Testis (tissue), 3 donors: ENCODE data around the gene KCP. TPM values are rescaled to one million over a fixed set of nuclear protein-coding genes. Genes with fewer than 3 reads are reported as not detected.

ENCODE experiments used
- DNase-seq: peaks from one replicate; pipeline ENCODE4 v3.0.0-alpha.2; 2019
- H3K27ac ChIP-seq, 2 donors: fragments of 200-600 bp; sonication (generic); one replicate each; pipeline ENCODE4 v1.5.1; 2019
- H3K27me3 ChIP-seq: fragments of 200-600 bp; sonication (generic); one replicate; pipeline ENCODE4 v1.5.1; 2019
- H3K36me3 ChIP-seq: fragments of 200-600 bp; sonication (generic); one replicate; pipeline ENCODE4 v1.5.1; 2017; ENCODE audit warnings: low read depth; ENCODE audit errors: missing control alignments
- H3K4me1 ChIP-seq: fragments of 200-600 bp; sonication (generic); one replicate; pipeline ENCODE4 v1.5.1; 2019
- H3K4me3 ChIP-seq, 2 donors: fragments of 200-600 bp; sonication (generic); one replicate each; pipeline ENCODE4 v1.5.1; 2017 to 2019
- H3K9me3 ChIP-seq: fragments of 200-600 bp; sonication (generic); one replicate; pipeline ENCODE4 v1.5.1; 2017
- POLR2A ChIP-seq: fragments of 450-650 bp; IDR thresholded peaks from one replicate; pipeline ENCODE4 v1.6.1; 2017; ENCODE audit warnings: antibody characterized with exemption, mild to moderate bottlenecking, moderate library complexity
- WGBS, 2 donors: methylation state at CpG; one replicate each; pipeline ENCODE4 v1.1.5; 2018; 5-methylcytosine and 5-hydroxymethylcytosine counted together
- intact Hi-C: fragments of 100-400 bp; cut with DNase I; formaldehyde crosslinking; loops from one replicate; pipeline ENCODE4 v1.15.1; 2023; ENCODE audit warnings: low total_unique reads
- polyA plus RNA-seq: library from polyadenylated mRNA; stranded (reverse); fragments of 350-450 nt; fragmentation: Illumina TruSeq; extraction: RNeasy Lipid Tissue Mini Kit (QIAGEN cat#74804); gene quantifications from one replicate; pipeline ENCODE4 v1.2.3, GENCODE V29; 2014; ENCODE audit warnings: low read depth, low replicate concordance; ENCODE audit not compliant: insufficient read depth
- total RNA-seq, 2 donors: library from RNA; depleted of rRNA; stranded (reverse); fragments of >200 nt; gene quantifications; one replicate each; pipeline ENCODE4 v1.2.3, GENCODE V29; 2016
- TF ChIP-seq, protein P1 (sequence below), 3 experiments: fragments of 450-650 bp in 2 of 3; fragments of 200-600 bp in 1 of 3; sonication (generic) in 1 of 3; IDR thresholded peaks; one replicate each; pipeline ENCODE4 v1.5.1; 2016 to 2019; ENCODE audit warnings: antibody characterized with exemption in 3 of 3, mild to moderate bottlenecking in 2 of 3, moderate library complexity in 1 of 3

Gene KCP
- total and polyA plus RNA-seq, 3 donors from 2014 or later, result 0.68 to 1.4 (median 1.2) TPM

- DNase-seq, result no peak
- H3K27ac ChIP-seq, result no peak overlapping the region
- intact Hi-C loops, result no loop called here
Observed at GRCh38 chr7:128840326-128841170, 70.0 kb downstream of the KCP start.

DNA sequence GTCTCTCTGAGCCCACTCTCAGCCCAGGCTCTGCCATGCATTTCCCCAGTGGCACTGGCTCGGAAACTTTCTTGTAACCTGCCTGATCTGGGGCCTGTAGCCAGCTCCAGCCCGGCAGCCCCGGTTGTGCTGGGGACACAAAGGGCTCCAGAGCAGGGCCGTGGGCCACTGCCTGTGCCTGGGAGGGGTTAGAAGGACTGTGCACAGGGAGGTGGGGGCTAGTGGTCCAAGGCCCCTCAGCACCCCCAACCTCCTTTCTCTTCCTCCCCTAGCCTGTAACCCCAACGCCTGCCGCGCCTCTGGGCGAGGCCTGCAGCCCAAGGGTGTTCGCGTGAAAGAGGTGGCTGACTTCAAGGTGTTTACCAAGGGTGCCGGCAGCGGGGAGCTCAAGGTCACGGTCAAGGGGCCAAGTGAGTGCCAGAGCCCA lies 70.7 kb downstream of the KCP start:
- WGBS, 2 donors, result 90 to 91% methylated on average over 9 to 13 of the region's 13 CpGs
- no peak for TF ChIP-seq POLR2A
- no peak for DNase-seq
- no peaks in the 10 kb centered on the region for H3K27me3 ChIP-seq
- no peak overlapping the region for H3K4me3 ChIP-seq
- no peak overlapping the region for H3K27ac ChIP-seq
- intact Hi-C loops, result no loop called here
- no peaks in the 10 kb centered on the region for H3K36me3 ChIP-seq
- no peaks in the 10 kb centered on the region for H3K4me1 ChIP-seq
- no peaks in the 10 kb centered on the region for H3K9me3 ChIP-seq

More at GRCh38 chr7:128840326-128841170, 70.0 kb downstream of the KCP start:
- no peaks in the 10 kb centered on the region for H3K9me3 ChIP-seq
- H3K4me3 ChIP-seq, result no peak overlapping the region
- TF ChIP-seq, protein P1, sequence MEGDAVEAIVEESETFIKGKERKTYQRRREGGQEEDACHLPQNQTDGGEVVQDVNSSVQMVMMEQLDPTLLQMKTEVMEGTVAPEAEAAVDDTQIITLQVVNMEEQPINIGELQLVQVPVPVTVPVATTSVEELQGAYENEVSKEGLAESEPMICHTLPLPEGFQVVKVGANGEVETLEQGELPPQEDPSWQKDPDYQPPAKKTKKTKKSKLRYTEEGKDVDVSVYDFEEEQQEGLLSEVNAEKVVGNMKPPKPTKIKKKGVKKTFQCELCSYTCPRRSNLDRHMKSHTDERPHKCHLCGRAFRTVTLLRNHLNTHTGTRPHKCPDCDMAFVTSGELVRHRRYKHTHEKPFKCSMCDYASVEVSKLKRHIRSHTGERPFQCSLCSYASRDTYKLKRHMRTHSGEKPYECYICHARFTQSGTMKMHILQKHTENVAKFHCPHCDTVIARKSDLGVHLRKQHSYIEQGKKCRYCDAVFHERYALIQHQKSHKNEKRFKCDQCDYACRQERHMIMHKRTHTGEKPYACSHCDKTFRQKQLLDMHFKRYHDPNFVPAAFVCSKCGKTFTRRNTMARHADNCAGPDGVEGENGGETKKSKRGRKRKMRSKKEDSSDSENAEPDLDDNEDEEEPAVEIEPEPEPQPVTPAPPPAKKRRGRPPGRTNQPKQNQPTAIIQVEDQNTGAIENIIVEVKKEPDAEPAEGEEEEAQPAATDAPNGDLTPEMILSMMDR (IDR thresholded peaks at IDR 0.05), result no peak
- TF ChIP-seq POLR2A, result no peak
- H3K27me3 ChIP-seq, result no peaks in the 10 kb centered on the region
- H3K4me1 ChIP-seq, result no peaks in the 10 kb centered on the region
- no peaks in the 10 kb centered on the region for H3K36me3 ChIP-seq
- WGBS, 2 donors, result 85 to 93% methylated on average over 8 to 23 of the region's 23 CpGs

DNA sequence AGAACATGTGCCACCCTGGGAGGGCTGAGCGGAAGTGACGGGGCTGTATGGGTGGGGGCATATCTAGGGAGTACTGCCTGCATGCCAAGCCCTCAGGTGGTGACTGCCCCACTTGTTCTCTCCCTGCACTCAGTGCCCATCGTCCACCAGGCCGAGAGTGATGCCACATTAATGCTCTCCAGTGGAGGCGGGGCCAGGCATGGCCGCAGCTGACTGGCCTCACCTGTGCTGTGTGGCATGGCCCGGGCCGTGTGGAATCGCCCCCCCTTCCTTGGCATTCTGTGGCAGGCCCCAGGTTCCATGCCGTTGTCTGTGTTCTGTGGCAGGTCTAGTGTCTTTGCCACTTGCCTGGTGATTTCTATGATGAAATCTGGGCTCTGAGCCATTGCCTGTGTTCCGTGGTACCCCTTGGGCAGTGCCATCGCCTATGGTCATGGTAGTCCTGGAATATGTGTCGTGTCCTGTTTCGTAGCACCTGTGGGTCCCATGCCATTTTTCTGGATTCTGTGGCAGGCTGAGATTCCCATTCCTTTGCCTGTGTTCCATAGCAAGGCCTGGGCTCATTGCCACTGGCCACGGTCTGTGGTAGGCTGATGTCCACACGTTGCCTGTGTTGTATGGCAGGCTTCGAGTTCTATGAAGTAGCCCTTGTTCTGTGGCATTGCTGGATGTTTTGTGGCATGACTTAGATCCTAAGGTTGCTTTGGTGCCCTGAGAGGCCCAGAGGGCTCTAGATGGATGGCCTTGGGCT lies 71.4 kb downstream of the KCP start:
- TF ChIP-seq, protein P1 (IDR thresholded peaks at IDR 0.05), result no peak
- no peak for TF ChIP-seq POLR2A
- Histone ChIP-seq H3K27ac (no peak overlapping the region), H3K36me3 (no peaks in the 10 kb centered on the region), H3K4me3 (no peak overlapping the region), H3K27me3 (no peaks in the 10 kb centered on the region), H3K9me3 (no peaks in the 10 kb centered on the region), H3K4me1 (no peaks in the 10 kb centered on the region)
- intact Hi-C loops, result no loop called here
- DNase-seq, result no peak
- 83 to 93% methylated on average over 9 to 17 of the region's 17 CpGs for WGBS, 2 donors

DNA sequence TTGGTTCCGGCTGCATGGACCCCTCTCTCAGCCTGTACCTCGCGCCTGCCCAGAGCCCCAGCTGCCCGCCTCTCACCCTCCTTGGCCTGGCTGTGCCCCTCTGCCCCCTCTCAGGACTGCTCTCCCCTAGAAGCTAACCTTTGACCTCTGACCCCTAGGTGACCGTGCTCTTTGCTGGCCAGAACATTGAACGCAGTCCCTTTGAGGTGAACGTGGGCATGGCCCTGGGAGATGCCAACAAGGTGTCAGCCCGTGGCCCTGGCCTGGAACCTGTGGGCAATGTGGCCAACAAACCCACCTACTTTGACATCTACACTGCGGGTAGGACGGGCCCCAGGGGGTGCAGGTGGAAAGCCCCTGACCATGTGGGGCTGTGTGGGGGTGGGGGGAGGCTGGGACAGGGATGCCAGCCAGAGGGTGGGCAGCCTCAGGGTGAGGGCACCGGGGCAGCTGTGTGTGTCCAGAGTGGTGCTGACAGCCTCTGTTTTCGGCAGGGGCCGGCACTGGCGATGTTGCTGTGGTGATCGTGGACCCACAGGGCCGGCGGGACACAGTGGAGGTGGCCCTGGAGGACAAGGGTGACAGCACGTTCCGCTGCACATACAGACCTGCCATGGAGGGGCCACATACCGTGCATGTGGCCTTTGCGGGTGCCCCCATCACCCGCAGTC lies 72.3 kb downstream of the KCP start:
- Histone ChIP-seq H3K36me3 (no peaks in the 10 kb centered on the region), H3K27ac (no peak overlapping the region), H3K4me3 (no peak overlapping the region), H3K9me3 (no peaks in the 10 kb centered on the region), H3K27me3 (no peaks in the 10 kb centered on the region), H3K4me1 (peaks cover 7% of the 10 kb centered on the region)
- TF ChIP-seq POLR2A, result no peak
- TF ChIP-seq, protein P1 (IDR thresholded peaks at IDR 0.05), result no peak
- 95% methylated on average over 11 to 22 of the region's 22 CpGs for WGBS, 2 donors
- DNase-seq, result no peak
- intact Hi-C loops, result no loop called here

DNA sequence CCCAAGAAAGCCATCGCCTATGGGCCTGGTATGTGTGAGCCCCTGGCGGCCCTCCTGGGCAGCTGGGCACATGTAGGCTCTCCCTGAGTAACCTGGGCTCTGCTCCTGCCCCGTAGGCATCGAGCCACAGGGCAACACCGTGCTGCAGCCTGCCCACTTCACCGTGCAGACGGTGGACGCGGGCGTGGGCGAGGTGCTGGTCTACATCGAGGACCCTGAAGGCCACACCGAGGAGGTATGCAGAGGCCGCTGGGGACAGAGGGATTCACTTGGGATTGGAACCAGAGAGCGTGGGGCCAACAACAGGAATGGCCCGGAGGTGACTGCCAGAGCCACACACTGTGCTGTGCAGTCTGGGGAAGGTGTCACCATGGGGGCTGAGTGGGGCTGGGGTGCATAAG lies 73.0 kb downstream of the KCP start:
- H3K4me3 ChIP-seq, result no peak overlapping the region

More for the DNA sequence above, 73.0 kb downstream of the KCP start:
- Histone ChIP-seq H3K4me1 (peaks cover 13% of the 10 kb centered on the region), H3K27me3 (no peaks in the 10 kb centered on the region), H3K27ac (no peak overlapping the region), H3K9me3 (no peaks in the 10 kb centered on the region), H3K36me3 (no peaks in the 10 kb centered on the region)
- intact Hi-C loops, result no loop called here
- TF ChIP-seq, protein P1 (IDR thresholded peaks at IDR 0.05), result no peak
- no peak for TF ChIP-seq POLR2A
- 94 to 100% methylated on average over 6 to 16 of the region's 16 CpGs for whole genome bisulfite sequencing, 2 donors
- no peak for DNase-seq
